ENCODE measurements around the gene KCNMA1. TPM values are rescaled to one million over a fixed set of nuclear protein-coding genes. Genes with fewer than 3 reads are reported as not detected.
A peak's percentile ranks its signal among the peaks of the same experiment; 100 is the strongest.

KCNMA1 gene
- total and polyA plus RNA-seq, 8 donors: 0.92 to 155 (median 54.3) TPM

DNA sequence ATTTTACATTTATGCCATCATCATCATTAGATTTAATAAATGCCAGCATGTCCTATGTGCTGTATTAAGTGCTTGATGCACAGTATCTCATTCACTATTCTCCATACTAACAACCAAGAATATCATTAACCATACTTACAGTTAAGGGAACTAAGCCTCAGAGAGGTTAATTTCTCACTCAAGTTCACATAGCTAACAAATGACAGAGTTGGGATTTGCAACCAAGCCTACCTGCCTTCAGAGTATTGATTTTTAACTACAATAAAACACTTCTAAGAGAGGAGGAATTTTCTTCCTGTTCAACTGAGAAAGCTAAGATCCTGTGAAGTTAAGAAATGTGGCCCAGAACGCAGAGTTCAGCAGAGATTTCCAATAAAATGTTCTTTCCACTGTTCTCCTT, 403.0 kb downstream of the KCNMA1 start:
- no peak overlapping the region for H3K4me3 ChIP-seq
- intact Hi-C loops (cut with DNase I; ENCODE audit: low total_unique reads): no loop called here
- peaks cover 0 to 17% (median 3%) of the 10 kb centered on the region in 4 donors for H3K4me1 ChIP-seq
- H3K27me3 ChIP-seq: no peaks in the 10 kb centered on the region
- no peaks in the 10 kb centered on the region for H3K9me3 ChIP-seq
- WGBS, 5 donors: 53 to 95% (median 78%) methylated on average over 1 of the region's 1 CpG
- no peaks in the 10 kb centered on the region for H3K36me3 ChIP-seq
- H3K27ac ChIP-seq: peak overlapping the region in 1 of 5 donors; percentile 11
- TF ChIP-seq, protein P1, sequence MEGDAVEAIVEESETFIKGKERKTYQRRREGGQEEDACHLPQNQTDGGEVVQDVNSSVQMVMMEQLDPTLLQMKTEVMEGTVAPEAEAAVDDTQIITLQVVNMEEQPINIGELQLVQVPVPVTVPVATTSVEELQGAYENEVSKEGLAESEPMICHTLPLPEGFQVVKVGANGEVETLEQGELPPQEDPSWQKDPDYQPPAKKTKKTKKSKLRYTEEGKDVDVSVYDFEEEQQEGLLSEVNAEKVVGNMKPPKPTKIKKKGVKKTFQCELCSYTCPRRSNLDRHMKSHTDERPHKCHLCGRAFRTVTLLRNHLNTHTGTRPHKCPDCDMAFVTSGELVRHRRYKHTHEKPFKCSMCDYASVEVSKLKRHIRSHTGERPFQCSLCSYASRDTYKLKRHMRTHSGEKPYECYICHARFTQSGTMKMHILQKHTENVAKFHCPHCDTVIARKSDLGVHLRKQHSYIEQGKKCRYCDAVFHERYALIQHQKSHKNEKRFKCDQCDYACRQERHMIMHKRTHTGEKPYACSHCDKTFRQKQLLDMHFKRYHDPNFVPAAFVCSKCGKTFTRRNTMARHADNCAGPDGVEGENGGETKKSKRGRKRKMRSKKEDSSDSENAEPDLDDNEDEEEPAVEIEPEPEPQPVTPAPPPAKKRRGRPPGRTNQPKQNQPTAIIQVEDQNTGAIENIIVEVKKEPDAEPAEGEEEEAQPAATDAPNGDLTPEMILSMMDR (IDR thresholded peaks at IDR 0.05): no peak
- no peak for TF ChIP-seq EP300 (IDR thresholded peaks at IDR 0.05)
- no peak for TF ChIP-seq POLR2A (IDR thresholded peaks at IDR 0.05)
- no peak for DNase-seq

DNA sequence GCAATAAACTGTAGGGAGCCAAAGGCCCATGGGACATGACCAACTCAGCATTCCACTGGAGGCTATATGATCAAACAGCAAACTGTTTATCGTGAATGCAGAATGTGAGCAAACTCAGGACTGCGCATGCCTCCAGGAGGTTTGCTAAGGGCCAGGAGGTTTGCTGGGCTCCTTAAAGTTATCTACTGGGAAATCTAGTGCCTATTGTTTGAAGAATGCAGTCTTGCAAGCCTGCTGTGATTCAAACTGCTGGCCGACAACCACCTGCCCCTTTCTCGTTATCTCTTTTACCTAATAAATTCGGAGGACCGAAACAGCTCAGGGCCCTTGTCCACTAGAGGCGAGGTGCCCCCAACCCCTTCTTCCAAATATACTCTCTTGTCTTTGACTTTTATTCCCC, 404.1 kb downstream of the KCNMA1 start:
- Histone ChIP-seq H3K27me3 (no peaks in the 10 kb centered on the region), H3K36me3 (no peaks in the 10 kb centered on the region), H3K27ac (no peak overlapping the region), H3K9me3 (no peaks in the 10 kb centered on the region), H3K4me1 (peaks cover 0 to 15% (median 3%) of the 10 kb centered on the region in 4 donors), H3K4me3 (no peak overlapping the region)
- intact Hi-C loops (cut with DNase I; ENCODE audit: low total_unique reads): no loop called here
- no peak for TF ChIP-seq POLR2AphosphoS5 (IDR thresholded peaks at IDR 0.05)
- TF ChIP-seq, protein P1 (IDR thresholded peaks at IDR 0.05): no peak
- TF ChIP-seq EP300 (IDR thresholded peaks at IDR 0.05): no peak
- TF ChIP-seq POLR2A (IDR thresholded peaks at IDR 0.05): no peak
- no peak for DNase-seq
- whole genome bisulfite sequencing, 5 donors: 87 to 94% (median 90%) methylated on average over 7 of the region's 7 CpGs

DNA sequence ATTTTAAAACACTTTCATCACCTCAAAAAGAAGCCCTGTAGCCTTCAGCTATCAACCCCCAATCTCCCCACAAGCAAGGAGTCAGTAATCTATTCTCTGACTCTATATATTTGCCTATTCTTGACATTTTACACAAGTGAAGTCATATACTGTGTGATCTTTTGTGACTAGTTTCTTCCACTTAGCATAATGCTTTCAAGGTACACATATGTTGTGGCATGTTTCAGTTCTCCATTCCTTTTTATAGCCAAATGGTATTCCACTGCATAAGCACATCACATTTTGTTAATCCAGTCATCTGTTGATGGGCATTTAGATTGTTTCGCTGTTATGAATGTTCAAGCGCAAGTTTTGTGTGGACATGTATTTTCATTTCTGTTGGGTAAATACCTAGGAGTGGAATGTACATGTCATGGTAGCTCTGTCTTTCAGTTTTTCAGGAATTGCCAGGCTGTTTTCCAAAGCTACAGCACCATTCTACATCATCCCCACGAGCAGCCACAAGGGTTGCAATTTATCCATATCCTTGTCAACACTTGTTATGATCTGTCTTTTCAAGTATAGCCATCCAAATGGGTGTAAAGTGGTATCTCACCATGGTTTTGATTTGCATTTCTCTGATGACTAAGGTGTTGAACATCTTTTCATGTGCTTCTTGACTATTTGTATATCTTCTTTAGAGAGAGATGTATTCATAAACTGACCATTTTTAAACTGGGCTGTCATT, 405.6 kb downstream of the KCNMA1 start:
- DNase-seq: no peak
- Histone ChIP-seq H3K9me3 (no peaks in the 10 kb centered on the region), H3K4me3 (no peak overlapping the region), H3K4me1 (peaks cover 0 to 20% (median 3%) of the 10 kb centered on the region in 4 donors), H3K27ac (no peak overlapping the region), H3K27me3 (no peaks in the 10 kb centered on the region), H3K36me3 (no peaks in the 10 kb centered on the region)
- WGBS, 5 donors: 80 to 85% (median 83%) methylated on average over 3 of the region's 3 CpGs
- intact Hi-C loops (cut with DNase I; ENCODE audit: low total_unique reads): no loop called here
- no peak for TF ChIP-seq EP300 (IDR thresholded peaks at IDR 0.05)

- WGBS, 5 donors: 81 to 90% (median 87%) methylated on average over 3 of the region's 3 CpGs
- TF ChIP-seq POLR2A (IDR thresholded peaks at IDR 0.05) (no peak), EP300 (IDR thresholded peaks at IDR 0.05) (no peak), POLR2AphosphoS5 (IDR thresholded peaks at IDR 0.05) (no peak)
- TF ChIP-seq, protein P1 (IDR thresholded peaks at IDR 0.05): no peak
- Histone ChIP-seq H3K36me3 (no peaks in the 10 kb centered on the region), H3K9me3 (no peaks in the 10 kb centered on the region), H3K4me3 (no peak overlapping the region), H3K4me1 (peaks cover 0 to 25% (median 3%) of the 10 kb centered on the region in 4 donors), H3K27me3 (no peaks in the 10 kb centered on the region), H3K27ac (no peak overlapping the region)
- intact Hi-C loops (cut with DNase I; ENCODE audit: low total_unique reads): no loop called here
- DNase-seq: no peak
Measured at GRCh38 chr10:77231375-77231774, 406.2 kb downstream of the KCNMA1 start.

DNA sequence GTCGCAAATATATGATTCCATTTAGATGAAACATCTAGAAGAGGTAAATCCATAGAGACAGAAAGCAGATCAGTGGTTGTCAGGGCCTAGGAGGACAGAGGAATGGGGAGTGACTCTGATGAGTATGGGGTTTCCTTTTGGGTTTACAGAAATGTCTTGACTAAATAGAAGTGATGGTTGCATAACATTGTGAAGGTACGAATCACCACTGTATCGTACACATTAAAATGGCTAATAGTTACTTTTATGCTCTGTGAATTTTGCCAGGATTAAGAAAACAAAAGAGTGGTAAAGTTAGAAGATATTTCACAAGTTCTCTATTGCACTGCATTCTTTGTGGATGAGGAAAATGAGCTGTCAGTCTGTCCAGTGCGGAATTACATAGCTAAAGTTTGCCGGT, 407.4 kb downstream of the KCNMA1 start:
- DNase-seq: no peak
- H3K4me3 ChIP-seq: no peak overlapping the region
- H3K36me3 ChIP-seq: no peaks in the 10 kb centered on the region
- H3K4me1 ChIP-seq: peaks cover 0 to 28% (median 8%) of the 10 kb centered on the region in 4 donors
- 86 to 93% (median 90%) methylated on average over 5 of the region's 5 CpGs for WGBS, 5 donors
- TF ChIP-seq POLR2A (IDR thresholded peaks at IDR 0.05): no peak
- TF ChIP-seq EP300 (IDR thresholded peaks at IDR 0.05): no peak
- TF ChIP-seq, protein P1 (IDR thresholded peaks at IDR 0.05): no peak
- TF ChIP-seq POLR2AphosphoS5 (IDR thresholded peaks at IDR 0.05): no peak
- no peak overlapping the region for H3K27ac ChIP-seq
- H3K9me3 ChIP-seq: no peaks in the 10 kb centered on the region
- H3K27me3 ChIP-seq: no peaks in the 10 kb centered on the region
- intact Hi-C loops (cut with DNase I; ENCODE audit: low total_unique reads): no loop called here
